Myocyte (in vitro differentiated cells): ENCODE data around the gene CKS1B. TPM values are rescaled to one million over a fixed set of nuclear protein-coding genes. Genes with fewer than 3 reads are reported as not detected.
A peak's percentile ranks its signal among the peaks of the same experiment; 100 is the strongest.

Experiments used
- DNase-seq: peaks from one replicate; pipeline ENCODE4 v3.0.0-alpha.2; 2012; ENCODE audit warnings: low read depth
- total RNA-seq: library from RNA; depleted of rRNA; stranded (reverse); fragments of >200 nt; gene quantifications from 2 replicates; pipeline ENCODE4 v1.2.3, GENCODE V29; 2014

Gene CKS1B
- total RNA-seq, 1 donor from 2014 or later, result 26.6 TPM

GRCh38 chr1:155012776-155013602 lies 38.5 kb downstream of the CKS1B start:
- DNase-seq, result no peak

- no peak for DNase-seq
Measured at GRCh38 chr1:155013632-155014031, 39.2 kb downstream of the CKS1B start.

- no peak for DNase-seq
Measured at GRCh38 chr1:155014709-155015508, 40.4 kb downstream of the CKS1B start.

- no peak for DNase-seq
Measured at GRCh38 chr1:155015527-155016230, 41.2 kb downstream of the CKS1B start.

GRCh38 chr1:155016231-155016831 lies 41.9 kb downstream of the CKS1B start:
- DNase-seq, result no peak

- peak; percentile 88 for DNase-seq
Measured at GRCh38 chr1:155017041-155017945, 42.8 kb downstream of the CKS1B start.

- no peak for DNase-seq
Measured at GRCh38 chr1:155017946-155018316, 43.5 kb downstream of the CKS1B start.

GRCh38 chr1:155018617-155019348 lies 44.3 kb downstream of the CKS1B start:
- DNase-seq, result no peak

- no peak for DNase-seq
Measured at GRCh38 chr1:155019377-155020245, 45.1 kb downstream of the CKS1B start.

GRCh38 chr1:155022136-155022926 lies 47.9 kb downstream of the CKS1B start:
- DNase-seq, result no peak

- DNase-seq, result no peak
Measured at GRCh38 chr1:155022927-155023236, 48.4 kb downstream of the CKS1B start.

- no peak for DNase-seq
Measured at GRCh38 chr1:155023627-155024026, 49.1 kb downstream of the CKS1B start.

GRCh38 chr1:155024315-155024714 lies 49.8 kb downstream of the CKS1B start:
- DNase-seq, result no peak

- DNase-seq, result no peak
Measured at GRCh38 chr1:155026154-155026553, 51.7 kb downstream of the CKS1B start.

- no peak for DNase-seq
Measured at GRCh38 chr1:155026588-155026987, 52.1 kb downstream of the CKS1B start.
